ENCODE data around the gene HS6ST1.

GRCh38 chr2:128259585-128259984, 59.1 kb downstream of the HS6ST1 start:
- no peak for TF ChIP-seq CTCF (conservative IDR thresholded peaks at IDR 0.05 in 1 of 2, IDR thresholded peaks at IDR 0.05 in 1 of 2; ENCODE audit: extremely low read depth in 1 of 2, insufficient read depth in 1 of 2, low read depth in 1 of 2, low read length in 2 of 2)
- no peak for TF ChIP-seq EZH2 (IDR thresholded peaks at IDR 0.05; ENCODE audit: borderline replicate concordance, low read length)
